GM12801 (cell line): Measurements from ENCODE around the gene ATAD5.

Experiments
- TF ChIP-seq, protein P1 (sequence below): IDR thresholded peaks from one replicate; pipeline ENCODE4 v1.5.1; 2011; ENCODE audit warnings: control low read depth; ENCODE audit not compliant: insufficient read length; ENCODE audit errors: extremely low read depth

The ATAD5 gene

DNA sequence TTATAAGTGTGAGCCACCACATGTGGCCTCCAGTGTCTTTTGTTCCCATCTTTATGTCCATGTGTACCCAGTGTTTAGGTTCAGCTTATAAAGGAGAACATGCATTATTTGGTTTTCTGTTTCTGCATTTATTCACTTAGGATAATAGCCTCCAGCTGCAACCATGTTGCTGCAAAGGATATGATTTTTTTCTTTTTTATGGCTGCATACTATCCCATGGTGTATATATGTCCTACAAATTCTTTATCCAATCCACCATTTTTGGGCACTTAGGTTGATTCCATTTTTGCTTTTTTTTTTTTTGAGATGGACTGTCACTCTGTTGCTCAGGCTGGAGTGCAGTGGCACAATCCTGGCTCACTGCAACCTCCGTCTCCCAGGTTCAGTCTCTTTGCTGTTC, 32.9 kb downstream of the ATAD5 start:
- TF ChIP-seq, protein P1, sequence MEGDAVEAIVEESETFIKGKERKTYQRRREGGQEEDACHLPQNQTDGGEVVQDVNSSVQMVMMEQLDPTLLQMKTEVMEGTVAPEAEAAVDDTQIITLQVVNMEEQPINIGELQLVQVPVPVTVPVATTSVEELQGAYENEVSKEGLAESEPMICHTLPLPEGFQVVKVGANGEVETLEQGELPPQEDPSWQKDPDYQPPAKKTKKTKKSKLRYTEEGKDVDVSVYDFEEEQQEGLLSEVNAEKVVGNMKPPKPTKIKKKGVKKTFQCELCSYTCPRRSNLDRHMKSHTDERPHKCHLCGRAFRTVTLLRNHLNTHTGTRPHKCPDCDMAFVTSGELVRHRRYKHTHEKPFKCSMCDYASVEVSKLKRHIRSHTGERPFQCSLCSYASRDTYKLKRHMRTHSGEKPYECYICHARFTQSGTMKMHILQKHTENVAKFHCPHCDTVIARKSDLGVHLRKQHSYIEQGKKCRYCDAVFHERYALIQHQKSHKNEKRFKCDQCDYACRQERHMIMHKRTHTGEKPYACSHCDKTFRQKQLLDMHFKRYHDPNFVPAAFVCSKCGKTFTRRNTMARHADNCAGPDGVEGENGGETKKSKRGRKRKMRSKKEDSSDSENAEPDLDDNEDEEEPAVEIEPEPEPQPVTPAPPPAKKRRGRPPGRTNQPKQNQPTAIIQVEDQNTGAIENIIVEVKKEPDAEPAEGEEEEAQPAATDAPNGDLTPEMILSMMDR: no peak

DNA sequence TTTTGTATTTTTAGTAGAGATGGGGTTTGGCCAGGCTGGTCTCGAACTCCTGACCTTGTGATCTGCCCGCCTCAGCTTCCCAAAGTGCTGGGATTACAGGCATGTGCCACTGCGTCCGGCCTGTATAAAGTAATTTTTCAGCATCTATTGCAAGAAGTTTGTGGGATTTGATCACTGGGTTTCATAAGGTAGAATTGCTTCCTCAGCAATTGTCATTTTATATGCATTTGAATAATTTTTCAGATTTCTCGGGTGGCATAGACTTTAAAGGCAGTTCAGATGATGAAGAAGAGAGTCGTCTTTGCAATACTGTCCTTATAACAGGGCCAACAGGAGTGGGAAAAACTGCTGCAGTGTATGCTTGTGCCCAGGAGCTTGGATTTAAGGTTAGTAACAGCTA, 37.2 kb downstream of the ATAD5 start:
- TF ChIP-seq, protein P1: no peak

DNA sequence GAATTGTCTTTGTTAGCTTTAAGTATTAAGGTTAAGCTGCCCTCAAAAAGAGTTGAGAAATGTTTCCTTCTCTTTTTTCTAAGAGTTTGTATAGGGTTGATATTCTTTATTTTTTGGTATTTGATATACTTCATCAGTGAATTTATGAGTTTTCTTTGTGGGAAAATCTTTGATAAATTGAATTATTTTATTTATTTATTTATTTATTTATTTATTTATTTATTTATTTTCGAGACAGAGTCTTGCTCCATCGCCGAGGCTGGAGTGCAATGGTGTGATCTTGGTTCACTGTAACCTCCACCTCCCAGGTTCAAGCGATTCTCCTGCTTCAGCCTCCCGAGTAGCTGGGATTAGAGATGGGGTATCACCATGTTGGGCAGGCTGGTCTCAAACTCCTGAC, 54.4 kb downstream of the ATAD5 start:
- TF ChIP-seq, protein P1: no peak

DNA sequence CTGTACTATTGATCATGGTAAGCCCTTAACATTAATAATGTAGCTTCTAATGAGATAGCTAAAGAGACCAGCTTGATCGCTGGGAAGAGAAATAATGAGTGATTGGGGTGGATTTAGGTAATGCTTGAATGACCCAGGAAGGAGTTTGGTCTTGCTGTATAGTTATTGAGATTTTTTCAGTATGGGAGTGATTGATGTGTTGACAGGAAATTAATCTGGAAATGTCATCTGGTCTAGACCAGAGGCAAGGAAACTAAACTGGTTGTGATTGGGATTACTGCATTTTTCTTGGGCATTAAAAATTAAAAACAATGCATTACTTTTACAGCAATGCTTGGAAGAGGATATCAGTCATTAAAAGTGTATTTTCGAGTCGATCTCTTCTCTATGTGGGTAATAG, 62.5 kb downstream of the ATAD5 start:
- TF ChIP-seq, protein P1: no peak

DNA sequence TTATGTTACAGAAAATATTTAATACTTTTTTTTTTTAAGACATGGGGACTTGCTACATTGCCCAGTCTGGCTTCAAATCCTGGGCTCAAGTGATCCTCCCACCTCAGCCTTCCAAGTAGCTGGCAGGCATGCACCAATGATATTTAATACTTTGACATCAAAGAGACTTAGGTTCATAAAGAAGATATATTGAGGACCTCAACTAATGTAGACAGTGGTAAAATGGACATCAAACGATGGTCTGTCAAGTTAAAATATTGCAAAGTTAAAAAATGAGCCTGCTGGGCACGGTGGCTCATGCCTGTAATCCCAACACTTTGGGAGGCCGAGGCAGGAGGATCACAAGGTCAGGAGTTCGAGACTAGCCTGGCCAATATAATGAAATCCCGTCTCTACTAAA, 65.5 kb downstream of the ATAD5 start:
- TF ChIP-seq, protein P1: no peak

DNA sequence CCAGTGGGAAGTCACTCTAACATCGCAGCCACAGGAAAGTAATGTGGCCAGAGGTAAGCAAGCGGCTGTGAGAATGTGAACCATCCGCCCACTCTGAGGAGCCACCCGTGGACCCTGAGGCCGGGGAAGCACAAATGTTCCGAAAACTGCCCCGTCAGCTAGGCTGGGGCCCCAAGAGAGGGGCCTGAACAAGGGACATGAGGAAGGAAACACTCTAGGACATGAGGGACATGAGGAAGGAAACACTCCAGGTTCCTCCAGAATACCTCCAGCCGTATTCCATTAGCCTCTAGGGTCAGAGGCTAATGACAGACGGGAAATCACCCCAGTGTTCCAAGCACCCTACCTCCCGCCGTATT, 74.0 kb downstream of the ATAD5 start:
- TF ChIP-seq, protein P1: no peak

DNA sequence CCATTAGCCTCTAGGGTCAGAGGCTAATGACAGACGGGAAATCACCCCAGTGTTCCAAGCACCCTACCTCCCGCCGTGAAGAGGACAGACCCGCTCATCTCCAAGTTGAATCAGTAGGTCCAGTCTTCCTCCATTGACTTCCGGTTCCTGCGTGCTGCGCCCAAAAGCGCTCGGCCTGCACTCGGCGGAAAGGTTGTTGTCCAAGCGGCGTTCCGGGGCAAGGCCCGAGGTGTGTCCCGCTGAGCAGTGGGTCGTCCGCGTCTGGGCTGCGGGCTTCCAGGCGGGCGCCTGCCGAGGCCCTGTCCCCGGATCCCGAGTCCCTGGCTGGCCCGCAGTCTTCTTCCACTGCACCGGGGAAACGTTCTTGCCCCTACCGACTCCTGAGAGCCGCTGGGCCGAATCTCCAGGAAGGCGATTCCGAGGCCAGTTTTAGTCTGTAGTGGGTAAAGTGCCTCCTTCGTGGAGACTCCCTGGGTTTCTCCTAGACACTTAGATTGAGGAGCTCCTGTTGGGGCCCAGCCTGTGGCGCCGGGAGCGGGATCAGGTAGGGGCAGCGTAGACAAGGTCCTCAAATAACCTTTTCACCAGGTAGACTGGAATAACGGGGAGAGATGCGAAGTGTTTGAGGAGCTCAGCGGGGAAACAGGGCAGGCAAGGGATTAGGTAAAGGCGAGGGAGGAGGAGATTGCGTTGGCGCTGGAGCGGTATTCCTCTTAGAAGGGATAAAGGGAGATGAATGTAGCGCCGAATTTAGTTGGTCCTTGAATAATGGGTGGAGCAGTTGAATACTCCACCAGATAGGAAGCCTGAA, 74.5 kb downstream of the ATAD5 start, which contains the start of gene TEFM:
Gene TEFM, minus strand, starts transcription at position 138 of the 811 bp plus-strand sequence. Its CDS starts 40 bp downstream, at position 98.
- TF ChIP-seq, protein P1: no peak
